ENCODE results near the gene ACVR1B. TPM values are rescaled to one million over a fixed set of nuclear protein-coding genes. Genes with fewer than 3 reads are reported as not detected.

Gene ACVR1B
- total and polyA plus RNA-seq, 9 of the 15 experiments (the other 6 are each of a cell fraction or from before 2014, with no cell fraction given), result 0.97 to 15.1 (median 6.8) TPM

DNA sequence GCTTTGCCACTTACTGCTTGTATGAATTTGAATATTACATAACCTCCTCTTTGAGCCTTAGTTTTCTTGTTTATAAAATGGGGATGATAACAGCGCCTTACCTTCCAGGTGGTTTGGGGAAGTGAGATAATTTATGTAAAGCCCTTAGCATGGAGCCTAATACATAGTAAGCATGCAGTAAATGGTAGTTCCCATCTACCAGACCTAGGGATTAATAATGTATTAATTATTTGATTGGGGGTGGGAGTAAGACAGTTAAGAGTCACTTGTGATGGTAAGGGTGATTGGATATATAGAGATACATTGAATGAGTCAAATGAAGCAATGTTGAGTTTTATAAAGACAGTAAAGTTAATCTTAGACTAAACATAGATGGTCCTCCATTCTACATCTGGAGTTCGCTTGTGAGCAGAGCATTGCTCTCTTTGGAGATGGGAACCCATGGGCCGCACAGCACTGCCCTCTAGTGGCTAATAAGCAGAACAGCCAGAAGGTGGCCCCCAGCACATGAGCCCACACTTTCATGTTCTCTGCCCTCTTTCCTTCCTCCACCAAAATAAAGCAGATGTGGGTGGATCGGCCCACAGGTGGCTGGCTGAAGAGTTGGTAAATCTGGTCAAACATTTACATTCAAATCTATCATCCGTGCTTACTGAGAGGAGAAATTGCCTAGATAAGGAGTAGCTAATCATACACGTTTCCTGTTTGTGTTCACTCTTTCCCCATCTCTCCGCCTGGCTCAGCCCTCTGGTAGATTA, 28.7 kb downstream of the ACVR1B start:
- POLR2A ChIA-PET, result interaction anchor here (1.2 kb wide), 1 partner anchor 15 kb away, joined by 4 read pairs; no protein-coding TSS in a partner anchor
- DNase-seq (ENCODE audit: extremely low read depth in 1 of 4, low spot score in 3 of 4), result peak; percentile 85 to 88 (median 86)
- in situ Hi-C loops (cut with MboI) (no loop called here), intact Hi-C loops (cut with micrococcal nuclease) (loop anchor here (1.0 kb wide), 2 partner anchors 54 to 85 kb away; no protein-coding TSS in a partner anchor)
- Histone ChIP-seq H4K20me1 (replicated peaks; ENCODE audit: control insufficient read depth, insufficient read depth, low read length) (peaks cover 10% of the 10 kb centered on the region), H3K4me1 (replicated peaks in 1 of 2; ENCODE audit: control insufficient read depth in 2 of 2, insufficient read depth in 2 of 2, low read length in 2 of 2) (peaks cover 0 to 15% of the 10 kb centered on the region in 2 experiments; a peak in 4 of 5 replicates), H3K4me2 (ENCODE audit: insufficient read depth, low read length) (no peak overlapping the region), H3K27me3 (ENCODE audit: control insufficient read depth in 2 of 2, insufficient read depth in 2 of 2, low read length in 2 of 2) (no peaks in the 10 kb centered on the region), H3K27ac (ENCODE audit: extremely low read depth, low read depth, low read length) (no peak overlapping the region; the same call in 2 of the 3 replicates), H2AFZ (ENCODE audit: low read depth, low read length) (peak overlapping the region; percentile 4; the same call in 1 of the 2 replicates), H3K9ac (ENCODE audit: insufficient read depth in 1 of 2, low read depth in 2 of 2, low read length in 2 of 2) (no peak overlapping the region), H3K4me3 (no peak overlapping the region), H3K36me3 (ENCODE audit: control insufficient read depth, insufficient read depth, low read length) (peaks cover 75% of the 10 kb centered on the region), H3K9me1 (ENCODE audit: control insufficient read depth, insufficient read depth, low read length) (no peaks in the 10 kb centered on the region), H3K9me3 (replicated peaks; ENCODE audit: control insufficient read depth, insufficient read depth, low read depth, low read length) (no peaks in the 10 kb centered on the region), H3K79me2 (ENCODE audit: control insufficient read depth, insufficient read depth, low read length) (no peaks in the 10 kb centered on the region)
- peak; percentile 98 for ATAC-seq
- WGBS (ENCODE audit: insufficient coverage, low coverage, missing lambda C conversion rate), result 22% methylated on average over 7 of the region's 7 CpGs
- BruUV-seq (replicated peaks), result no TSS peak
- CTCF ChIA-PET (ENCODE audit: low intra/inter-chr PET ratio), result interaction anchor here (0.7 to 3.6 kb wide), 6 partner anchors 13 to 88 kb away, joined by 3 to 25 read pairs (median 4); no protein-coding TSS in a partner anchor
- peak; percentile 93 for FAIRE-seq
- TF ChIP-seq, protein P1, sequence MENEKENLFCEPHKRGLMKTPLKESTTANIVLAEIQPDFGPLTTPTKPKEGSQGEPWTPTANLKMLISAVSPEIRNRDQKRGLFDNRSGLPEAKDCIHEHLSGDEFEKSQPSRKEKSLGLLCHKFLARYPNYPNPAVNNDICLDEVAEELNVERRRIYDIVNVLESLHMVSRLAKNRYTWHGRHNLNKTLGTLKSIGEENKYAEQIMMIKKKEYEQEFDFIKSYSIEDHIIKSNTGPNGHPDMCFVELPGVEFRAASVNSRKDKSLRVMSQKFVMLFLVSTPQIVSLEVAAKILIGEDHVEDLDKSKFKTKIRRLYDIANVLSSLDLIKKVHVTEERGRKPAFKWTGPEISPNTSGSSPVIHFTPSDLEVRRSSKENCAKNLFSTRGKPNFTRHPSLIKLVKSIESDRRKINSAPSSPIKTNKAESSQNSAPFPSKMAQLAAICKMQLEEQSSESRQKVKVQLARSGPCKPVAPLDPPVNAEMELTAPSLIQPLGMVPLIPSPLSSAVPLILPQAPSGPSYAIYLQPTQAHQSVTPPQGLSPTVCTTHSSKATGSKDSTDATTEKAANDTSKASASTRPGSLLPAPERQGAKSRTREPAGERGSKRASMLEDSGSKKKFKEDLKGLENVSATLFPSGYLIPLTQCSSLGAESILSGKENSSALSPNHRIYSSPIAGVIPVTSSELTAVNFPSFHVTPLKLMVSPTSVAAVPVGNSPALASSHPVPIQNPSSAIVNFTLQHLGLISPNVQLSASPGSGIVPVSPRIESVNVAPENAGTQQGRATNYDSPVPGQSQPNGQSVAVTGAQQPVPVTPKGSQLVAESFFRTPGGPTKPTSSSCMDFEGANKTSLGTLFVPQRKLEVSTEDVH (IDR thresholded peaks at IDR 0.05; ENCODE audit: low read depth, partially characterized antibody), result no peak
- TF ChIP-seq CBFA2T3 (IDR thresholded peaks at IDR 0.05) (0 out of 2 replicates have a peak, but pooled peaks have one; percentile 22), ILK (tag; IDR thresholded peaks at IDR 0.05; ENCODE audit: borderline replicate concordance, low read depth) (no peak), ELF2 (CRISPR knock-in tag; IDR thresholded peaks at IDR 0.05) (no peak), PHTF2 (CRISPR knock-in tag; IDR thresholded peaks at IDR 0.05) (no peak), DPF2 (IDR thresholded peaks at IDR 0.05) (peak; percentile 15; the same call in 1 of the 2 replicates), BCL6 (CRISPR knock-in tag; IDR thresholded peaks at IDR 0.05) (no peak), ESRRA (IDR thresholded peaks at IDR 0.05; ENCODE audit: borderline replicate concordance, low read depth) (0 out of 2 replicates have a peak, but pooled peaks have one; percentile 11), FOXK1 (CRISPR knock-in tag; IDR thresholded peaks at IDR 0.05; ENCODE audit: borderline replicate concordance) (no peak), RAD21 (CRISPR knock-in tag; conservative IDR thresholded peaks at IDR 0.05 in 1 of 2, IDR thresholded peaks at IDR 0.05 in 1 of 2) (peak; percentile 91 to 97), TRIM25 (IDR thresholded peaks at IDR 0.05; ENCODE audit: borderline replicate concordance) (no peak), EZH2 (IDR thresholded peaks at IDR 0.05; ENCODE audit: borderline replicate concordance, low read depth, low read length) (no peak), FOXJ3 (CRISPR knock-in tag; IDR thresholded peaks at IDR 0.05) (no peak), ZNF695 (CRISPR knock-in tag; IDR thresholded peaks at IDR 0.05) (no peak), ARID2 (IDR thresholded peaks at IDR 0.05) (peak; percentile 80; the same call in 1 of the 2 replicates)
- TF ChIP-seq, protein P2, sequence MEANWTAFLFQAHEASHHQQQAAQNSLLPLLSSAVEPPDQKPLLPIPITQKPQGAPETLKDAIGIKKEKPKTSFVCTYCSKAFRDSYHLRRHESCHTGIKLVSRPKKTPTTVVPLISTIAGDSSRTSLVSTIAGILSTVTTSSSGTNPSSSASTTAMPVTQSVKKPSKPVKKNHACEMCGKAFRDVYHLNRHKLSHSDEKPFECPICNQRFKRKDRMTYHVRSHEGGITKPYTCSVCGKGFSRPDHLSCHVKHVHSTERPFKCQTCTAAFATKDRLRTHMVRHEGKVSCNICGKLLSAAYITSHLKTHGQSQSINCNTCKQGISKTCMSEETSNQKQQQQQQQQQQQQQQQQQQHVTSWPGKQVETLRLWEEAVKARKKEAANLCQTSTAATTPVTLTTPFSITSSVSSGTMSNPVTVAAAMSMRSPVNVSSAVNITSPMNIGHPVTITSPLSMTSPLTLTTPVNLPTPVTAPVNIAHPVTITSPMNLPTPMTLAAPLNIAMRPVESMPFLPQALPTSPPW (CRISPR knock-in tag; IDR thresholded peaks at IDR 0.05), result peak; percentile 57
